ENCODE results near the gene ZNF532.

- TF ChIP-seq CTCF (IDR thresholded peaks at IDR 0.05) (no peak), POLR2A (IDR thresholded peaks at IDR 0.05) (no peak)
Observed at GRCh38 chr18:58865033-58865590, 435 bp downstream of the ZNF532 start.

All from Peyer's patch (tissue), 4 donors.